Activated naive CD8-positive, alpha-beta T cell treated with anti-CD3 and anti-CD28 coated beads, Interleukin-2, amount 50 U/mL, for 16 hours (primary cell): ENCODE measurements around the gene STX4.
A peak's percentile ranks its signal among the peaks of the same experiment; 100 is the strongest.

Source experiments
- DNase-seq: peaks from one replicate; pipeline ENCODE4 v3.0.0-alpha.2; 2020; ENCODE audit warnings: low read depth, low spot score

The STX4 gene

GRCh38 chr16:31064882-31065461 lies 31.6 kb downstream of the STX4 start:
- DNase-seq, result no peak

- no peak for DNase-seq
These were observed 34.0 kb downstream of the STX4 start for GRCh38 chr16:31067342-31067741.

- DNase-seq, result no peak
These were observed 38.5 kb downstream of the STX4 start for GRCh38 chr16:31071861-31072260.

- DNase-seq, result no peak
These were observed 39.3 kb downstream of the STX4 start for GRCh38 chr16:31072540-31073141.

- peak; percentile 71 for DNase-seq
These were observed 40.0 kb downstream of the STX4 start for GRCh38 chr16:31073142-31073969.

- peak; percentile 95 for DNase-seq
These were observed 40.8 kb downstream of the STX4 start, which contains the start of the genes ZNF646 and ZNF668 for GRCh38 chr16:31073970-31074813. ZNF646 (plus strand) TSS chr16:31074422; CDS start chr16:31076325, 1,903 bp downstream. ZNF668 (minus strand) TSS chr16:31074240; CDS start chr16:31064459, 9,781 bp downstream.

- no peak for DNase-seq
These were observed 41.4 kb downstream of the STX4 start for GRCh38 chr16:31074814-31075183.

GRCh38 chr16:31076319-31076718 lies 43.0 kb downstream of the STX4 start:
- DNase-seq, result no peak

GRCh38 chr16:31077024-31077423 lies 43.7 kb downstream of the STX4 start:
- no peak for DNase-seq

GRCh38 chr16:31077592-31078396 lies 44.4 kb downstream of the STX4 start:
- DNase-seq, result no peak

GRCh38 chr16:31078597-31079341 lies 45.4 kb downstream of the STX4 start:
- DNase-seq, result no peak

GRCh38 chr16:31079342-31079944 lies 46.1 kb downstream of the STX4 start:
- no peak for DNase-seq

- DNase-seq, result no peak
These were observed 46.8 kb downstream of the STX4 start for GRCh38 chr16:31080035-31080629.

- DNase-seq, result no peak
These were observed 47.5 kb downstream of the STX4 start for GRCh38 chr16:31080756-31081419.

GRCh38 chr16:31081428-31082351 lies 48.3 kb downstream of the STX4 start:
- DNase-seq, result no peak

GRCh38 chr16:31082368-31083045 lies 49.1 kb downstream of the STX4 start:
- DNase-seq, result no peak

- no peak for DNase-seq
These were observed 49.7 kb downstream of the STX4 start for GRCh38 chr16:31083081-31083480.
